GM12891 (cell line): ENCODE results near the gene CEP170.

Experiments used
- POLR2A ChIP-seq: IDR thresholded peaks from 2 replicates; pipeline ENCODE4 v1.6.1; 2011; ENCODE audit warnings: low read depth, low read length, control low read depth
- POLR2AphosphoS5 ChIP-seq: IDR thresholded peaks from 2 replicates; pipeline ENCODE4 v1.6.1; 2011; ENCODE audit warnings: low read depth, low read length, control low read depth
- TAF1 ChIP-seq: IDR thresholded peaks from 2 replicates; pipeline ENCODE4 v1.6.1; 2011; ENCODE audit warnings: low read depth, low read length, control low read depth

GRCh38 chr1:243287123-243287460, 32.0 kb upstream of the CEP170 start:
- TF ChIP-seq TAF1 (no peak), POLR2A (no peak), POLR2AphosphoS5 (no peak)
